ENCODE results near the gene IGLL5. TPM values are rescaled to one million over a fixed set of nuclear protein-coding genes. Genes with fewer than 3 reads are reported as not detected.

The IGLL5 gene
- total and polyA plus RNA-seq, 2 donors (not counting 3 experiments of a cell fraction or from before 2014, with no cell fraction given): not detected

- Histone ChIP-seq H3K9me1 (replicated peaks; ENCODE audit: control insufficient read depth, extremely low read depth, insufficient read depth, low read length) (no peaks in the 10 kb centered on the region), H3K4me1 (ENCODE audit: control insufficient read depth, extremely low read depth, insufficient read depth, low read length) (no peaks in the 10 kb centered on the region), H3K27me3 (ENCODE audit: control insufficient read depth in 2 of 2, insufficient read depth in 2 of 2, low read length in 2 of 2) (peaks cover 2 to 20% of the 10 kb centered on the region in 2 experiments), H3K79me2 (ENCODE audit: control insufficient read depth, insufficient read depth, low read length) (no peaks in the 10 kb centered on the region), H3K9me3 (replicated peaks; ENCODE audit: control insufficient read depth, insufficient read depth, low read length) (no peaks in the 10 kb centered on the region), H3K4me3 (replicated peaks in 1 of 3; ENCODE audit: insufficient read depth in 1 of 3, low read depth in 1 of 3, low read length in 3 of 3) (no peak overlapping the region), H3K36me3 (ENCODE audit: control insufficient read depth in 2 of 2, extremely low read depth in 1 of 2, insufficient read depth in 2 of 2, low read length in 2 of 2) (no peaks in the 10 kb centered on the region), H2AFZ (ENCODE audit: low read depth, low read length) (no peak overlapping the region), H3K27ac (ENCODE audit: insufficient read depth, low read depth, low read length) (no peak overlapping the region), H3K4me2 (ENCODE audit: insufficient read depth, low read length) (no peak overlapping the region), H3K9ac (replicated peaks; ENCODE audit: extremely low read depth, insufficient read depth, low read length) (no peak overlapping the region), H4K20me1 (replicated peaks; ENCODE audit: control insufficient read depth, extremely low read depth, insufficient read depth, low read length) (no peaks in the 10 kb centered on the region)
- TF ChIP-seq EZH2 (IDR thresholded peaks at IDR 0.05; ENCODE audit: borderline replicate concordance, low read depth, low read length, severe bottlenecking): no peak
- TF ChIP-seq POLR2AphosphoS5 (IDR thresholded peaks at IDR 0.05; ENCODE audit: insufficient read depth, low read depth, low read length): no peak
- no peak for TF ChIP-seq GATA2 (IDR thresholded peaks at IDR 0.05; ENCODE audit: insufficient read depth, insufficient read length, low read depth, low read length)
- TF ChIP-seq CTCF (IDR thresholded peaks at IDR 0.05; ENCODE audit: extremely low read depth in 1 of 2, insufficient read depth in 1 of 2, low read depth in 1 of 2, low read length in 2 of 2): no peak
- TF ChIP-seq JUN (IDR thresholded peaks at IDR 0.05; ENCODE audit: borderline replicate concordance, insufficient read depth, insufficient read length, low read depth): no peak
- TF ChIP-seq FOS (IDR thresholded peaks at IDR 0.05; ENCODE audit: borderline replicate concordance, insufficient read depth, low read length): no peak
- no peak for TF ChIP-seq MYC (IDR thresholded peaks at IDR 0.05; ENCODE audit: low read depth, low read length)
- TF ChIP-seq, protein P1, sequence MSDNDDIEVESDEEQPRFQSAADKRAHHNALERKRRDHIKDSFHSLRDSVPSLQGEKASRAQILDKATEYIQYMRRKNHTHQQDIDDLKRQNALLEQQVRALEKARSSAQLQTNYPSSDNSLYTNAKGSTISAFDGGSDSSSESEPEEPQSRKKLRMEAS (IDR thresholded peaks at IDR 0.05; ENCODE audit: insufficient read depth, insufficient read length): no peak
- no peak for TF ChIP-seq POLR2A (IDR thresholded peaks at IDR 0.05; ENCODE audit: low read depth, low read length)
- no peak for FAIRE-seq
- intact Hi-C loops (cut with micrococcal nuclease): no loop called here
- POLR2A ChIA-PET: no interaction called here
- CTCF ChIA-PET: no interaction called here
- no TSS peak for BruUV-seq (replicated peaks)
- dilution Hi-C loops (cut with MboI; ENCODE audit: extremely low pct_ligation_motif_present, low sequenced_read_pairs): no loop called here
- DNase-seq (ENCODE audit: low read depth, low spot score): no peak
Measured at GRCh38 chr22:22840780-22841179, 46.8 kb upstream of the IGLL5 start.

Data from endothelial cell of umbilical vein (primary cell).